HepG2 (cell line): ENCODE data around the gene GTF2F2. TPM values are rescaled to one million over a fixed set of nuclear protein-coding genes. Genes with fewer than 3 reads are reported as not detected.

Experiments
- ATAC-seq: fragments of 200-7000 bp; cut with Tn5 transposase; 3 replicates; pipeline ENCODE4 v1.9.1; 2020; ENCODE audit warnings: mild to moderate bottlenecking, moderate library complexity
- BruUV-seq: library from RNA; stranded (reverse); fragments of 400-500 nt; replicated peaks from 2 replicates; lab custom pipeline; 2021; lab: Mats Ljungman, UMichigan
- CTCF ChIA-PET: fragments of 300-600 bp; formaldehyde crosslinking; extraction: SDS; loops from one replicate; lab custom pipeline; 2021; ENCODE audit warnings: low total read pairs, inconsistent platforms, low intra/inter-chr PET ratio; lab: Yijun Ruan, JAX
- POLR2A ChIA-PET: fragments of 350-600 bp; sonication (Branson Sonifier 250); formaldehyde crosslinking; loops from one replicate; lab custom pipeline; 2020; ENCODE audit warnings: antibody characterized with exemption, inconsistent platforms; lab: Yijun Ruan, JAX
- DNase-seq: peaks from one replicate; pipeline ENCODE4 v3.0.0-alpha.2; 2015; ENCODE audit warnings: low spot score
- FAIRE-seq: peaks from 3 replicates; lab custom pipeline; 2011; peaks lifted over from hg19 to GRCh38; lab: Jason Lieb, UNC
- H2AFZ ChIP-seq: one replicate; pipeline ENCODE4 v1.6.1; 2011; ENCODE audit warnings: low read length, inconsistent platforms
- H3K27ac ChIP-seq: fragments of 300-600 bp; 3 replicates; pipeline ENCODE4 v1.8.0; 2011; ENCODE audit warnings: mixed run types, mild to moderate bottlenecking, mixed read lengths, low read length, inconsistent platforms; ENCODE audit not compliant: insufficient read depth; ENCODE audit errors: extremely low read length
- H3K27me3 ChIP-seq, 2 experiments: fragments of 200-600 bp in 1 of 2; 2 replicates in 1 of 2; 3 replicates in 1 of 2; pipeline versions ENCODE4 v1.6.0 to v1.8.0; 2011; ENCODE audit warnings: low read length in 2 of 2, mild to moderate bottlenecking in 2 of 2, moderate library complexity in 2 of 2, inconsistent platforms in 1 of 2; ENCODE audit not compliant: insufficient read depth in 2 of 2, control insufficient read depth in 1 of 2
- H3K36me3 ChIP-seq, 2 experiments: fragments of 200-600 bp in 1 of 2; replicated peaks in 1 of 2; 2 replicates in 1 of 2; 3 replicates in 1 of 2; pipeline versions ENCODE4 v1.5.1 to v1.8.0; 2011; ENCODE audit warnings: low read length in 2 of 2, inconsistent platforms in 1 of 2; ENCODE audit not compliant: insufficient read depth in 2 of 2, control insufficient read depth in 1 of 2
- H3K4me1 ChIP-seq: 2 replicates; pipeline ENCODE4 v1.5.1; 2012; ENCODE audit warnings: low read length, inconsistent platforms; ENCODE audit not compliant: insufficient read depth
- H3K4me2 ChIP-seq: 2 replicates; pipeline ENCODE4 v1.6.0; 2011; ENCODE audit warnings: low read depth, low read length, inconsistent platforms
- H3K4me3 ChIP-seq, 3 experiments: fragments of 200-600 bp in 1 of 3; sonication (generic), shearing (Covaris generic) in 1 of 3; replicated peaks in 1 of 3; 2 replicates each; pipeline ENCODE4 v1.5.1; 2011 to 2016; ENCODE audit warnings: low read length in 3 of 3, inconsistent platforms in 2 of 3, low read depth in 2 of 3, mild to moderate bottlenecking in 2 of 3, control low read depth in 1 of 3, mixed read lengths in 1 of 3; ENCODE audit not compliant: insufficient read depth in 1 of 3
- H3K79me2 ChIP-seq: one replicate; pipeline ENCODE4 v1.6.1; 2011; ENCODE audit warnings: low read length, inconsistent platforms; ENCODE audit not compliant: insufficient read depth
- H3K9ac ChIP-seq: 2 replicates; pipeline ENCODE4 v1.6.0; 2011; ENCODE audit warnings: mild to moderate bottlenecking, low read depth, low read length, inconsistent platforms; ENCODE audit not compliant: insufficient read depth
- H3K9me3 ChIP-seq: 2 replicates; pipeline ENCODE4 v1.5.1; 2012; ENCODE audit warnings: mild to moderate bottlenecking, low read length
- H4K20me1 ChIP-seq: 2 replicates; pipeline ENCODE4 v1.6.0; 2011; ENCODE audit warnings: inconsistent platforms, mild to moderate bottlenecking, low read length, moderate library complexity; ENCODE audit not compliant: insufficient read depth
- DDIT3 ChIP-seq: sonication (generic); formaldehyde crosslinking; IDR thresholded peaks from 2 replicates; pipeline ENCODE4 v1.4.0; 2020; ENCODE audit warnings: mild to moderate bottlenecking, missing genetic modification reagents
- MAFF ChIP-seq: IDR thresholded peaks from 2 replicates; pipeline ENCODE4 v1.6.1; 2011; ENCODE audit warnings: low read depth, low read length, improper control_type of control experiment
- MAFK ChIP-seq, 2 experiments: IDR thresholded peaks in 1 of 2; conservative IDR thresholded peaks in 1 of 2; 2 replicates each; pipeline ENCODE4 v1.6.1; 2011; ENCODE audit warnings: improper control_type of control experiment in 2 of 2, low read length in 2 of 2
- ZNF138 ChIP-seq: sonication (generic); formaldehyde crosslinking; IDR thresholded peaks from 2 replicates; pipeline ENCODE4 v1.5.0; 2020; ENCODE audit warnings: mild to moderate bottlenecking, low read depth, missing genetic modification reagents
- ZNF276 ChIP-seq: sonication (generic); formaldehyde crosslinking; IDR thresholded peaks from 2 replicates; pipeline ENCODE4 v1.4.0; 2020; ENCODE audit warnings: mild to moderate bottlenecking, low read depth, missing genetic modification reagents
- ZNF335 ChIP-seq: sonication (generic); formaldehyde crosslinking; IDR thresholded peaks from 2 replicates; pipeline ENCODE4 v1.4.0; 2020; ENCODE audit warnings: missing genetic modification reagents
- ZNF75D ChIP-seq: sonication (generic); formaldehyde crosslinking; IDR thresholded peaks from 2 replicates; pipeline ENCODE4 v1.8.1; 2023; ENCODE audit warnings: missing genetic modification reagents, mild to moderate bottlenecking, borderline replicate concordance
- ZNF839 ChIP-seq: sonication (generic); formaldehyde crosslinking; IDR thresholded peaks from 2 replicates; pipeline ENCODE4 v1.4.0; 2020; ENCODE audit warnings: missing genetic modification reagents, mild to moderate bottlenecking, borderline replicate concordance
- WGBS: methylation state at CpG from one replicate; pipeline ENCODE4 v1.1.6; 2017; ENCODE audit warnings: low lambda C conversion rate; 5-methylcytosine and 5-hydroxymethylcytosine counted together
- in situ Hi-C: cut with HindIII; loops from 2 replicates; pipeline ENCODE4 v1.10.0; 2017; ENCODE audit warnings: low pct_unique_long_range_greater_than_20kb; ENCODE audit not compliant: extremely low pct_ligation_motif_present
- intact Hi-C: fragments of 100-400 bp; cut with micrococcal nuclease; formaldehyde crosslinking; loops from one replicate; pipeline ENCODE4 v1.10.0; 2022; ENCODE audit not compliant: unreplicated experiment
- polyA plus RNA-seq, 8 experiments: library from polyadenylated mRNA; depleted of rRNA in 3 of 8; stranded (reverse) in 7 of 8; unstranded in 1 of 8; fragments of >200 nt; fragmentation: Illumina TruSeq in 4 of 8; extraction: Trizol in 4 of 8; gene quantifications; 2 replicates each; pipeline versions ENCODE4 v1.2.1 to v1.2.3, GENCODE V29; 2011 to 2016; ENCODE audit warnings: low read depth in 4 of 8, missing spikeins in 1 of 8, mixed read lengths in 1 of 8; ENCODE audit not compliant: insufficient read depth in 1 of 8
- total RNA-seq, 5 experiments: library from RNA; depleted of rRNA; stranded (reverse); fragments of >200 nt; fragmentation: Illumina TruSeq; extraction: Trizol; gene quantifications; 2 replicates each; pipeline ENCODE4 v1.2.3, GENCODE V29; 2016; ENCODE audit warnings: low read depth in 1 of 5

Gene GTF2F2
- total and polyA plus RNA-seq, 2 of the 13 experiments (the other 11 are each of a cell fraction or from before 2014, with no cell fraction given), result 10.6 to 32.8 TPM

- ATAC-seq (no peak), DNase-seq (no peak), FAIRE-seq (no peak)
- POLR2A ChIA-PET, result interaction anchor here (0.7 kb wide), 1 partner anchor 34 kb away, joined by 3 read pairs; no protein-coding TSS in a partner anchor
- no peak overlapping the region for H3K4me2 ChIP-seq
- BruUV-seq, result no TSS peak
- TF ChIP-seq MAFK (conservative IDR thresholded peaks at IDR 0.05 in 1 of 2, IDR thresholded peaks at IDR 0.05 in 1 of 2; ENCODE audit: low read length in 2 of 2) (peak; percentile 19 to 72; a peak in 3 of 4 replicates), ZNF839 (no peak), ZNF138 (CRISPR knock-in tag) (no peak), ZNF335 (CRISPR knock-in tag) (no peak), ZNF276 (CRISPR knock-in tag) (no peak), DDIT3 (CRISPR knock-in tag) (no peak), MAFF (peak; percentile 73), ZNF75D (CRISPR knock-in tag) (no peak)
- no peaks in the 10 kb centered on the region for H4K20me1 ChIP-seq
- no peak overlapping the region for H3K27ac ChIP-seq
- H3K27me3 ChIP-seq, result no peaks in the 10 kb centered on the region
- H3K9ac ChIP-seq, result no peak overlapping the region
- CTCF ChIA-PET, result no interaction called here
- intact Hi-C loops, result no loop called here
- no peak overlapping the region for H3K4me3 ChIP-seq
- H3K79me2 ChIP-seq, result no peaks in the 10 kb centered on the region
- 93% methylated on average over 2 of the region's 2 CpGs for WGBS
- no peaks in the 10 kb centered on the region for H3K9me3 ChIP-seq
- no peak overlapping the region for H2AFZ ChIP-seq
- H3K4me1 ChIP-seq, result no peaks in the 10 kb centered on the region
- H3K36me3 ChIP-seq, result peaks cover 2 to 19% of the 10 kb centered on the region in 2 experiments; a peak in 3 of 5 replicates
- in situ Hi-C loops, result no loop called here
Measured at GRCh38 chr13:45208132-45208531, 87.8 kb downstream of the GTF2F2 start.
